ENCODE results near the gene PDE7B.

PDE7B gene

DNA sequence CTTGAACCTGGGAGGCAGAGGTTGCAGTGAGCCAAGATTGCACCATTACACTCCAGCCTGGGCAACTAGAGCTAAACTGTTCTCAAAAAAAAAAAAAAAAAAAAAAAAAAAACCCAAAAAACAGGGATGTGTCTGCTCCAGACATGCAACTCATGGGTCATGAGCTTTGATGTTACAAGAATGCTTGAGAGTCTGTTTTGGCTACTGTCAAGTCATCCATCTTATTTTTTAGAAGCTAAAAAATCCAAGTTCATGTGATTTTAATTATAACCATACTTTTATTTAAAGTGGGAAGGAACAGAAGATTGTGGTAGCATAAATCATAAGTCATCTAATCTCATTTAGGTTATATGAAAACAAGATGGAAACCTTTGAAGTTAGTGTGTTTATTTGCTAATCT lies 120.6 kb downstream of the PDE7B start:
- no peak for DNase-seq (ENCODE audit: low spot score)
- in situ Hi-C loops (cut with MboI; ENCODE audit: low sequenced_read_pairs, unreplicated experiment) = no loop called here
- no peak for TF ChIP-seq CTCF (IDR thresholded peaks at IDR 0.05; ENCODE audit: borderline replicate concordance, control extremely low read depth, extremely low read depth, insufficient read depth, missing control alignments)

DNA sequence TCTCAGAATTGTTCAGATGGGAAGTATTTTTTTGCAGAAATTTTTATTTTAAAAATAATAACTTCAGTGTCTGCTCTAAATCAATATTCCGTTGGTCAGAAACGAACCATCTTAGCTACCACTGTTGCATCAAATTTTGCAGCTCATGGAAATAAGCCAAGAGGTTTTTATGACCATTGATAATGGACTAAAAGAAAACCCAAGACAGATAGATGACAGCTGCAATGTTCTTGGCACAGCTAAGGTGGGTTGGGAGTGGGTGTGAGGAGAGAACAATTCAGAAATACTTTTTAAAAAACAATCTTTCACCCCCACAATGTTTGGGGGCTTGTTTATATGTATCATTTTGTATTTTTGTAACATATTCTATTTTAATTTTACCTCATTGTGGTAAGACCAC lies 121.1 kb downstream of the PDE7B start:
- DNase-seq (ENCODE audit: low spot score) = no peak
- TF ChIP-seq CTCF (IDR thresholded peaks at IDR 0.05; ENCODE audit: borderline replicate concordance, control extremely low read depth, extremely low read depth, insufficient read depth, missing control alignments) = no peak
- in situ Hi-C loops (cut with MboI; ENCODE audit: low sequenced_read_pairs, unreplicated experiment) = no loop called here

- in situ Hi-C loops (cut with MboI; ENCODE audit: low sequenced_read_pairs, unreplicated experiment) = no loop called here
- TF ChIP-seq CTCF (IDR thresholded peaks at IDR 0.05; ENCODE audit: borderline replicate concordance, control extremely low read depth, extremely low read depth, insufficient read depth, missing control alignments) = no peak
- DNase-seq (ENCODE audit: low spot score) = no peak
Observed at GRCh38 chr6:135974426-135974825, 122.9 kb downstream of the PDE7B start.

DNA sequence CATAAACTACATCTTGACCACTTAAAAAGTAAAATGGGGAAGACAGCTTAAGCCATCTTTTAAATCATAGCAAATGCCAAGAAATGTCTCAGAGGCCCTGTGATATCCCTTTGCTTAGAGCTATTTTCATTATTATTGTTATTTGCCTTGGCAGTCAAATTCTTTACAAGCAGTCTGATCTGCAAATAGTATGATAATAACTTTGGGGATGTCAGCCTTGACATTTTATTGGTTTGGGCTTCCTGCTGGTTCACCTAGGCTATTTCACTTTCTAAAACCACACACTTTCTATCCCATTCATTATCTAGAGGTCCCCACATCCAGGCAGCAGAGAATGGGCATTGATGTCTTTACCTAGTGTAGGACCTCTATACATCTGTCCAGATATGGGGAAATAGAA lies 125.1 kb downstream of the PDE7B start:
- no peak for TF ChIP-seq CTCF (IDR thresholded peaks at IDR 0.05; ENCODE audit: borderline replicate concordance, control extremely low read depth, extremely low read depth, insufficient read depth, missing control alignments)
- no peak for DNase-seq (ENCODE audit: low spot score)
- in situ Hi-C loops (cut with MboI; ENCODE audit: low sequenced_read_pairs, unreplicated experiment) = no loop called here

GRCh38 chr6:135983093-135983492 lies 131.6 kb downstream of the PDE7B start:
- TF ChIP-seq CTCF (IDR thresholded peaks at IDR 0.05; ENCODE audit: borderline replicate concordance, control extremely low read depth, extremely low read depth, insufficient read depth, missing control alignments) = no peak
- no peak for DNase-seq (ENCODE audit: low spot score)
- in situ Hi-C loops (cut with MboI; ENCODE audit: low sequenced_read_pairs, unreplicated experiment) = no loop called here

- TF ChIP-seq CTCF (IDR thresholded peaks at IDR 0.05; ENCODE audit: borderline replicate concordance, control extremely low read depth, extremely low read depth, insufficient read depth, missing control alignments) = no peak
- in situ Hi-C loops (cut with MboI; ENCODE audit: low sequenced_read_pairs, unreplicated experiment) = no loop called here
- no peak for DNase-seq (ENCODE audit: low spot score)
Observed at GRCh38 chr6:135983718-135984343, 132.3 kb downstream of the PDE7B start.

Measured in GM13976 (cell line).